SU-DHL-6 (cell line): ENCODE results near the gene CTNNB1.

Experiments used
- EZH2phosphoT487 ChIP-seq: fragments of 200-600 bp; sonication (generic), shearing (Covaris generic); conservative IDR thresholded peaks from 2 replicates; pipeline ENCODE4 v1.6.1; 2018; ENCODE audit warnings: mild to moderate bottlenecking, antibody characterized with exemption, low read length, moderate library complexity, mixed read lengths
- TF ChIP-seq, protein P1 (sequence below): fragments of 200-600 bp; sonication (generic); IDR thresholded peaks from one replicate; pipeline ENCODE4 v1.5.1; 2017; ENCODE audit warnings: antibody characterized with exemption, mild to moderate bottlenecking, low read length, moderate library complexity; ENCODE audit not compliant: insufficient read depth, poor library complexity, severe bottlenecking

DNA sequence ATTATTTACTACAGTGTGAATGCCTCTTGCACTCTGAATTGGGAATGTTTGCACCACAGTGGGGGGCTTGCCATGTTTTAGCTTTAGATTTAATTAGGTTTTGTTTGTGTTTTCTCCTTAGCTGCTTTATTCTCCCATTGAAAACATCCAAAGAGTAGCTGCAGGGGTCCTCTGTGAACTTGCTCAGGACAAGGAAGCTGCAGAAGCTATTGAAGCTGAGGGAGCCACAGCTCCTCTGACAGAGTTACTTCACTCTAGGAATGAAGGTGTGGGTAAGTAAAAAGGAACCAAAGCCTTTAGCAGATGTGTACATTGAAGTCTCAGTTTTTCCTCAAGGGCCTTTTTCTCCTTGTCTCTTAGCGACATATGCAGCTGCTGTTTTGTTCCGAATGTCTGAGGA, 36.9 kb downstream of the CTNNB1 start:
- TF ChIP-seq, protein P1, sequence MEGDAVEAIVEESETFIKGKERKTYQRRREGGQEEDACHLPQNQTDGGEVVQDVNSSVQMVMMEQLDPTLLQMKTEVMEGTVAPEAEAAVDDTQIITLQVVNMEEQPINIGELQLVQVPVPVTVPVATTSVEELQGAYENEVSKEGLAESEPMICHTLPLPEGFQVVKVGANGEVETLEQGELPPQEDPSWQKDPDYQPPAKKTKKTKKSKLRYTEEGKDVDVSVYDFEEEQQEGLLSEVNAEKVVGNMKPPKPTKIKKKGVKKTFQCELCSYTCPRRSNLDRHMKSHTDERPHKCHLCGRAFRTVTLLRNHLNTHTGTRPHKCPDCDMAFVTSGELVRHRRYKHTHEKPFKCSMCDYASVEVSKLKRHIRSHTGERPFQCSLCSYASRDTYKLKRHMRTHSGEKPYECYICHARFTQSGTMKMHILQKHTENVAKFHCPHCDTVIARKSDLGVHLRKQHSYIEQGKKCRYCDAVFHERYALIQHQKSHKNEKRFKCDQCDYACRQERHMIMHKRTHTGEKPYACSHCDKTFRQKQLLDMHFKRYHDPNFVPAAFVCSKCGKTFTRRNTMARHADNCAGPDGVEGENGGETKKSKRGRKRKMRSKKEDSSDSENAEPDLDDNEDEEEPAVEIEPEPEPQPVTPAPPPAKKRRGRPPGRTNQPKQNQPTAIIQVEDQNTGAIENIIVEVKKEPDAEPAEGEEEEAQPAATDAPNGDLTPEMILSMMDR = no peak
- TF ChIP-seq EZH2phosphoT487 = no peak
